Activated gamma-delta T cell treated with anti-CD3 and anti-CD28 coated beads, Interleukin-2, amount 50 U/mL, for 16 hours (primary cell): Measurements from ENCODE around the gene ZNF423.

Experiments
- DNase-seq: peaks from one replicate; pipeline ENCODE4 v3.0.0-alpha.2; 2020; ENCODE audit warnings: low read depth

ZNF423 gene

GRCh38 chr16:49529411-49530045, 326.4 kb downstream of the ZNF423 start:
- no peak for DNase-seq

GRCh38 chr16:49528866-49529288, 327.0 kb downstream of the ZNF423 start:
- no peak for DNase-seq

DNA sequence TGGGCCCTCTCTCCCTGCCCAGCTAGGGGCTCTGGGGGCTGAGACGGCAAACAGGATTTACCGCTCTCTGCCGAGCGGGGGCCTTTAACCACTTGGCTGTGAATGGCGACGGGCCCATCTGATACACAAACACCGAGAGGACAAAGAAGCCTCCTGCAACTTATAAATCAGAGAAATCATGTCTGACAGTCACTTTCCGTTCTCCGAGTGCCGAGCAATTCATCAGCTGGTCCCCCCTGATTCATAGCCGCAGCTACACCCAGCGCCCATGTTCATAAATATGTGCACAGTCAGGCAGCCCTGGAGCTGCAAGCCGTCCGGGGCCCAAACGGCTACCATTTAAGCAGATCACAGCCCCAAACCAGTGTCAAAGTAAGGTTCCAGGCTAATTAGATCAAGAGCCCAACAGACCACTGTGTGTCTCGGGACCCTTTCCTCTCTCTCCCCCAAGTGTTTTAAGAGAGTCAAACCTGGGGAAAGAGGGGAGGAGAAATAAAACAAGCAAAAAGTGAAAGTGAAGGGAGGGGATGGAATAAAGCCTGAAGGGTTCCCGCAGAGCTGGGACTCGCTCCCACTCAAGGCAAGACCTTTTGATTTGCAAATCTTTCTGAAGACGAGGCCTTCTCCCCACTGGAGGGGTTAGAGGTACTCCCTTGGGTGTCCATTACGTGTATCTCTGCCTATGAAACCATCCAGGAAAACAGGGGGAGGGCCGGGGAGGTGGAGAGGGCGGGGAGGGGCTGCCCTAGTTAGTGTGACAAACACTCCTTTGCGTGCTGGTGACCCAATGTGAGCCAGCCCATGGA, 327.6 kb downstream of the ZNF423 start:
- no peak for DNase-seq

DNA sequence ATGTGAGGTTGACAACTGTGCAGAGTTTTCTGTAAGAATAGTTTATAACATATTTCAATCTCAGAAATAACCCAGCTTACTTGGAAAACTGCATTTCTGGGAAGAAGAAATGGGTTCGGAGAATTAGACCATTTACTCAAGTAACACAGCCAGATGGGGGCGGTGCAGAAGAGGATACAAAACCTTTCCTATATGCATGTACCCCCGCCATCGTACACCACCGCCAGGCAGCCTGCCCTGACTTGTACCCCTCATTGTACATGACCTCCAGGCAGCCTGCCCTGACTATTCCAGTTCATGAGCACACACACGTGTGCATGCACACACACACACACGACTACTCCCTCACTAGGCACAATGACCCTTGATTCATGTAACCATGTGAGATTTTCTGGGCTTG, 328.3 kb downstream of the ZNF423 start:
- DNase-seq, result no peak

GRCh38 chr16:49526860-49527365, 329.0 kb downstream of the ZNF423 start:
- DNase-seq, result no peak

- no peak for DNase-seq
Measured at GRCh38 chr16:49524947-49525315, 331.0 kb downstream of the ZNF423 start.

- no peak for DNase-seq
Measured at GRCh38 chr16:49524216-49524946, 331.5 kb downstream of the ZNF423 start.

DNA sequence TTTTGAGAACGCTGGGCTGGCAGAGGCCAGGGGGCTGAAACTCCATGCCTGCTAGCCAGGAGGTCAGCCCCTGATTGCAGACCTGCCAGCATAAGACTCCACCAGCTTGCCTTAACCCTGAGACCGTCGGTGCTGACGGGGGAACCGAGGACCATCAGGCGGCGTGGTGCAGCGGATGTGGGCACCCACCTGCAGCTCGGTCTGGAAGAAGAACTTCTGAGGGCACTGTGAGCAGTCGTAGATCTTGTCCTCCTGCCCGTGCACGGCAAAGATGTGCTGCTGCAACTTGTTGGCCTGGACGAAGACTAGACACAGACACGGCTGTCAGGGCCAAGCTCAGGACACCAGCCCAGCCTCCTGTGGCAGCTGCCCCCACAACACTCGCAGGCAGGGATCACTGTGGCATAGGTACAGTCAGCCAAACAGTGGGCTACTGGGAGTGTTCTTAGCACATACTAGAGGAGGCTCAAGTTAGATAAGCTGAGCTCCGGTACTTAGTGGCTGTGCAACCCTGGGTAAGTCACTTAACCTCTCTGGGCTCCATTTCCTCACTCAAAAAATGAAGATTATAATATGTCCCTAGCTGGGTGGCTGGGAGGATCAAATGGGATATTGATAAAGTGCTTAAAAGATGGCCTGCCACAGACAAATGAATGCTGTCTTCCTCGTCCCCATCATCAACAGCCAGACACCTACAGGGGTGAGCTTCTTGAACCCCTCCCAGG, 332.3 kb downstream of the ZNF423 start:
- no peak for DNase-seq

GRCh38 chr16:49521734-49522325, 334.1 kb downstream of the ZNF423 start:
- DNase-seq, result no peak

GRCh38 chr16:49520492-49521038, 335.3 kb downstream of the ZNF423 start:
- DNase-seq, result no peak

DNA sequence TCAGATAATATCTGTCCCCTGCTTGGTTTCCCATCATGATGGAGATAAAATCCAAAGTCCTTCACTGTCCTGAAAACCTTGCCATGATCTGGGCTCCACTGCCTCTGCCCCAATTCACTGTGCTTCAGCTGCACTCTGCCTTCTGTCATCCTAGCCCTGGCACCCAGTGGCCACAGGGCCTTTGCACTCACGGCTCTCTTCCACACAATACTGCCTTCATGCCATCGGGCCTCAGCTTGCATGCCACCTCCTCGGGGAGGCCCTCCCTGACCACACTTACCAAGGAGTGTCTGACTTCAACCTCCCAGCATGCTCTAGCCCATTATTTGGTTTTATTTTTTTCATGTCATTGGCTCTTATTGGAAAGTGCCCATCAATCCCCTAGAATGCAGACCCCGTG, 336.2 kb downstream of the ZNF423 start:
- DNase-seq, result no peak

DNA sequence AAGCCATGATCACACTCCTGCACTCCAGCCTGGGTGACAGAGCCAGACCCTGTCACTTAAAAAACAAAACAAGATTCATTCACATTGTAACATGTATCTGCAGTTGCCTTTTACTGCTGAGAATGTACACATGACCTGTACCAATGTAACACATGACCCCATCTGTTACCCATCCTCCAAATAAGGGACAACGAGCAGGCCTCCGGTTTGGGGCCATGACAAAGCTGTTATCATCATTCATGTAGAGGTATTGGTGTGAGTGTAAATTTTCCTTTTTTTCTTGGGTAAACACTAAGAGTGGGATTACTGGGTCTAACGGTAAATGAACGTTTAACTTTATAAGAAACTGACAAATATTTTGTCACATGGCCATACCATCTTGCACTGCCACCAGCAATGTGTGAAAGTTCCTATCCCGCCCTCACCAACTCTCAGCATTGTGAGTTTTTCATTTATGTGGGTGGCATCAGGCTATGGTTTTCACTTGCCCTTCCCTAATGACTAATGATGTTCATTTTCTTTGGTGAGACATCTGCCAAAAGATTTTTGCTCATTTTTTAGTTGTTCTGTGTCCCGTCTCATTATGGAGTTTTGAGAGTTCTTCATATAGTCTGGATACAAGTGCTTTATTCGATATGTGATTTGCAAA, 336.8 kb downstream of the ZNF423 start:
- no peak for DNase-seq

DNA sequence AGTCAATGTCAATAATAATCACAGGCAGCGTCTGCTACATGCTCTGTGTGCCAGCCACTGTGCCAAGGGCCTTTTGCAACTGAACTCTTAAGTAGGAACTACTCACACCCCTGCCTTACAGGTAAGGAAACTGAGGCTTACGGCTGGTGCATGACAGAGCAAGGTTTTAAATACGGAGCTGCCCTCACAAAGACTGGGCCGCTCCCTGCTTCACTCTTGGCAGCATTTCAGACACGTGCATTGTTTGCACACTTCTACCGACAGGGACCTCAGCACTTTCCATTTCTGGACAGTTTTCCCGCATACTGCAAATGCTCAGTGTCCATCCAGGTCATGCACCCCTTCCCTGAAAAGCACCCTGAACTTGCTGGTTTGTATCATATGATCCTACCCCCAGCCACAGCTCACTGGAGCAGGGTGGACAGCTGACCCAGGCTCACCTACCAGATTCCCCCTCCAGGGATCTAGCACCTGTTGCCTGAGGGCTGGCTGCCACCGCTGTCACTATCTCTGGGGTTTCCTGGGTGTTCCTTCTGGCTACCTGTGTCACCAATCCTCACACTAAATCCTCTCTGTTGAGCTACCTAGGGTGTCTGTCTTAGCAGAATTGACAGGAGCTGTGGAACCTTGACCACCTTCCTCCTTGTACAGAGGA, 339.4 kb downstream of the ZNF423 start:
- no peak for DNase-seq

DNA sequence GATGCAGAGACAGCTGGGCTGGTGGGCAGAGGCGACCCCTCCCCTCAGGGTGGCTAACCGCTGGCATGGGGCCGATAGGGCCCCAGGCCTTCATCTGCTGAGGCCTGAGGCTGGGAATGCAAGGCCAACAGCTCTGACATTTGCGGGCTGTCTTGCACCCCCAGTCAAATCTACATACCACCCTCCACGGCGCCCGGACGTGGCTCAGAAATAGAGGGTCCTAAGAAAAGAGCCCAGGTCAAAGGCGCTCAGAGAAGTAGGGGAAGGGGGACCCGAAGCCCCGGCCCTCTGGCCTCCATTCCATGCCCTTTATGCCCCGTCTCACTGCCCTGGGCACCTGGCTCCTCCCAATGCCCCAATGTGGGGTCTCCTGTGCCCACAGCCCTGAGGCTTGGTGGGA, 340.1 kb downstream of the ZNF423 start:
- DNase-seq, result no peak

DNA sequence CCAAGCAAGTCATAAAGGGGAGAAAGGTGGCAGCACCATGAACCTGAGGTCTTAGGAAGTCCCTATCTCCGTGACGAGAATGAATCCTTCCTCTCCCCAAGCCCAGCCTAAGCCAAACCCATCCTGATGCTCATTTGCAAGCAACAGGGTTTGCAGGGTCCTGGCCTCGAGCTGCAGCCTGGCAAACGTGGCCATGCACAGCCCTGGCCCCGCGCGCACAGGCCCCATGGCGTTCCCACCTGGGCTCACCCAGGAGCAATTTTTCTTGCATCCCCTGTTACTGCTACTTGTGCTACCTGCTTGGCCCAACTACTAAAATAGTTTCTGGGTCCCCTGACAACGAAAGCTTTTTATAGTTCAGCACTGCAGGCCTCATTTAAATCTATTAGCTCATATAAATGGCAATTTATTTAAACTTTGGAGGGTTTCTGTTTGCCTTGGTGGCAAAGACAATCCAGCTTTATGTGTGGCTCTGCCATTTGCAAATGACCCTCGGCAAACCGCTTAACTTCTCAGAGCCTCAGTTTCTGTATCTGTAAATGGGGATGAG, 340.8 kb downstream of the ZNF423 start:
- DNase-seq, result no peak

- DNase-seq, result no peak
Measured at GRCh38 chr16:49514073-49514980, 341.6 kb downstream of the ZNF423 start.

DNA sequence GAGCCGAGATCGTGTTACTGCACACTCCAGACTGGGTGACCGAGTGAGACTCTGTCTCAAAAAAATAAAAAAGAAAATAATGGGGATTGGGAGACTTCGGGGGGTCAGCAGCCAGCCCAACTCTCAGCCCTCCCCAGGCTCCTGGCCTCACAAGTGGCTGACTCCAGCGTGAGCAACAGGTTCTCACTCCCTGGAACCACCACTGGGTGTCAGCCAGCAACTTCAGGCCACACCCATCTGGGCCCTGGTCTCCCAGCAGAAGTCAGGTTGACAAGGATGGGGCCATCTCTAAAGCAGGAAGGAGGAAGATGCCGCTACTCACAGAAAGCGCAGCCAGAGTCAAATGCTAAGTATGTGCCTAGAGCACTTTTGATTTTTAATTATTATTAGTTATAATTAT, 342.9 kb downstream of the ZNF423 start:
- DNase-seq, result no peak

GRCh38 chr16:49510654-49511305, 345.1 kb downstream of the ZNF423 start:
- no peak for DNase-seq

DNA sequence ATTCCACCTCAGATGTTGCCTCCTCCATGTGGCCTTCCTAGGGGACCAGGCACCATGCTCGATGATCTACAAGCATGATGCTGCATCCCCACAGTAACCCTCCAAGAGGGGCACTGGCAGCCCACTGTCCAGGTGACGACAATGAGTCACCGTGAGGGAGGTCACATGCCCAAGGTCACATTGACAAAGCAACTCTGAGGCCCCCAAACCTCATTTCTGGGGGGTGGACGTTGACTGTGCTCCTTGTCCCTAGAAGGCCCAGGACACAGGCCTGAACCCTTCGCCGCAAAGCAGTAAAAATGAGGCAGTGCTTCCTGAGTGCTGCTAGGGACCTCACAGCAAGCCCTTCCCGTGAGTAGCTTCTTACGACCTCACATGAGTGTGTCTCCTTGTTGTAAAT, 345.8 kb downstream of the ZNF423 start:
- no peak for DNase-seq
